Measurements from ENCODE around the gene PLB1.
A peak's percentile ranks its signal among the peaks of the same experiment; 100 is the strongest.

PLB1 gene

DNA sequence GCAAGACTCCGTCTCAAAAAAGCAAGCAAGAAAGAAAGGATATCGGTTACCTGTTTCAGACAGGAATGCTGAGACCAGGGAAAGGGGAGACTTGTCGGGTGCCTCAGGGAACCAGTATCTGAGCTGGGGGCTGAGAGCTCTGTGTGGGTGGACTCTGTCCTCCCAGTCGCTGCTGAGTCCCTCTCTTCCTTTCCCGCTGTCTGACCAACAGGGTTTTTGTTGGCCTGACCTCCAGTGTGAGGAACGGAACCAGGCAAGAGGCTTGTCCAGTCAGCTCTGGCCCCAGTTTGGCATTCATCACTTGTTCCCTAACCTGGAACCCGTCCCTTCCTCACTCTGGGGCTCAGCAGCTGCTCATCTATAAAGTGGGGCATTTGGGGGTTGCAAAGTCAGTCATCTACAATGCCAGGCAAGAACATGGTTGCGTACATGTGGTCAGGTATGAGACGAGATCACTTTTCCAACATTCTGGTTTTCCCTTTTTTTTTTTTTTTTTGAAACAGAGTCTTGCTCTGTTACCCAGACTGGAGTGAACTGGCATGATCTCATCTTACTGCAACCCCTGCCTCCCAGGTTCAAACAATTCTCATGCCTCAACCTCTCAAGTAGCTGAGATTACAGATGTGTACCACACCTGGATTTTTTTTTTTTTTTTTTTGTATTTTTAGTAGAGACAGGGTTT is 116.4 kb downstream of the PLB1 start:
- Mint-ChIP-seq H3K36me3 (no peaks in the 10 kb centered on the region), H3K4me3 (no peak overlapping the region), H3K27ac (no peak overlapping the region), H3K27me3 (peaks cover 5 to 11% of the 10 kb centered on the region in 2 donors), H3K4me1 (peaks cover 0 to 4% of the 10 kb centered on the region in 2 donors), H3K9me3 (no peaks in the 10 kb centered on the region)
- DNase-seq, result no peak
- no peak for ATAC-seq (replicated peaks)

DNA sequence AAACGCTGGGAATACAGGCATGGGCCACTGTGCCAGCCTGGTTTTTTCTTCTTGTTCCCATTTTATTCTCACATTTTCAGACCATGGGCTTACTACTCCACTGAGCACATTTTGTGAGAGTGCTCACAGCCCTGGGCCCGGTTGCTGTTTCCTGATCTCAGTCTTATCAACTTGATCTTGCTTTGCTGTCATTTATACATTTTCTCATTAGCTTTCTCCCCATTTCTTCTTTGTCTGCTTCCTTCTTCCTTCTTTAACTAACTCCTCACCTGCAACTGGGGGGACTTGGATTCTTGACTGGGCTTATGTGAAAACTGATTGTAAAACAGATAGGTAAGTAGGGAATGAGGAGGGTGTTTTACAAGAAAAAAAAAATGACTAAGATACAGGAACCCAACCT is 117.3 kb downstream of the PLB1 start:
- H3K27ac Mint-ChIP-seq, result no peak overlapping the region
- H3K4me1 Mint-ChIP-seq, result peaks cover 0 to 8% of the 10 kb centered on the region in 2 donors

DNA sequence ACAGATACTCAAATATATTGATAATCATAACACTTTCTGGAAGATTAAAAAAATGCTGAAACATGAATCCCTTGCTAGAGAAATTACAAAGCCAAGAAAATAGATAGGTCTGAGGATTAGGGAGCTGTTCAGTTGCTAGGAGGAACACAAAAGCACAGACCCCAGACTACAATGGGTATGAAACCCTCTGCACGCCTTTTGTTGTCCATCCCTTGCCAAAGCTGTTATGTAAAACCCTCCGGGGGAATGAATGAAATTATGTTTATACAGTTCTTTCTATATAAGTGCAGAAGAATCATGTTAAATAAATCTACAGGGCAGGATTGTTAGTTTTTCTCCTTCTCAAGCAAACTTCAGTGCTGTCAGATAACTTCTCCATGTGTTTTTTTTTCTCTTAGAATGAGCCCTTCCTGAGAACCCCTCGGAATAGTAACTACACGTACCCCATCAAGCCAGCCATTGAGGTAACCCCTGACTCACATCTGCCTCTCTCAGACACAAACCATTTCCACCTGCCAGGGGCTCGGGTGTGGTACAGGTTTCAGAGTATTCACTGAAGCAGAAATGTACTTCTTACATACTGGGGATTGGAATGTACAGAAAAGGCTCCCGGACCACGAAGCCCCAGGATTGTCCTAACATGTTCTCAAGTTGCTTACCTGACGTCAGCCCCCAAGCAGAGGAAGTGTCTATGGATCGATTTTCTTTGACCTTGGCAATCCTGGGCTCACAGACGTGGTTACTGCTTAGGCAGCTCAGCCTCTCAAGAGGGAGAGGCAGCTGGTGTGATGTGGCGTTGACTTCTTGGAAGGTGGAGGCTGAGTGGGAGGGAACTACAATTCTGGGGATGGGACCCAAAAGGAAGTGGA is 118.0 kb downstream of the PLB1 start:
- DNase-seq, result no peak
- no peak for ATAC-seq (replicated peaks)
- Mint-ChIP-seq H3K27ac (no peak overlapping the region), H3K36me3 (no peaks in the 10 kb centered on the region), H3K27me3 (peaks cover 5 to 16% of the 10 kb centered on the region in 2 donors), H3K4me3 (no peak overlapping the region), H3K4me1 (peaks cover 0 to 8% of the 10 kb centered on the region in 2 donors), H3K9me3 (no peaks in the 10 kb centered on the region)

More for the DNA sequence above, 117.3 kb downstream of the PLB1 start:
- Mint-ChIP-seq H3K27me3 (peaks cover 5 to 11% of the 10 kb centered on the region in 2 donors), H3K9me3 (no peaks in the 10 kb centered on the region), H3K36me3 (no peaks in the 10 kb centered on the region), H3K4me3 (no peak overlapping the region)
- DNase-seq (no peak), ATAC-seq (replicated peaks) (no peak)

DNA sequence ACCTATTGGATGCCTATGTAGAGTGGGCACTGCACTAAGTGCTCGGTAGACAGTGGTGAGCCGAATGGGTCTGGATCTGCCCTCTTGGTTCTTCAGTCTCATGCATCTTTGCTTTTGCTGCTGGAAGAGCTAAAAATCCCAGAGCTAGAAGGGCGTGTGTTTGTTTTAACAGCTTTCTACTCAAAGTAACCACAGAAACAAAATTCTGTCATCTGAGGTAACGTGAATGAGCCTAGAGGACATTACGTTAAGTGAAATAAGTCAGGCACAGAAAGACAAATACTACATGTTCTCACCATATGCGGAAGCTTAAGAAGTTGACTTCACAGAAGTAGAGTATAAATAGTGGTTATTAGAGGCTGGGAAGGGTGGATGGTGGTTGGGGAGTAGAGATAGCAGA is 119.8 kb downstream of the PLB1 start:
- H3K27ac Mint-ChIP-seq, result no peak overlapping the region
- no peaks in the 10 kb centered on the region for H3K9me3 Mint-ChIP-seq
- H3K4me3 Mint-ChIP-seq, result no peak overlapping the region
- no peaks in the 10 kb centered on the region for H3K36me3 Mint-ChIP-seq
- peaks cover 5 to 11% of the 10 kb centered on the region in 2 donors for H3K27me3 Mint-ChIP-seq
- H3K4me1 Mint-ChIP-seq, result peaks cover 8 to 13% of the 10 kb centered on the region in 2 donors
- DNase-seq, result no peak
- no peak for ATAC-seq (replicated peaks)

DNA sequence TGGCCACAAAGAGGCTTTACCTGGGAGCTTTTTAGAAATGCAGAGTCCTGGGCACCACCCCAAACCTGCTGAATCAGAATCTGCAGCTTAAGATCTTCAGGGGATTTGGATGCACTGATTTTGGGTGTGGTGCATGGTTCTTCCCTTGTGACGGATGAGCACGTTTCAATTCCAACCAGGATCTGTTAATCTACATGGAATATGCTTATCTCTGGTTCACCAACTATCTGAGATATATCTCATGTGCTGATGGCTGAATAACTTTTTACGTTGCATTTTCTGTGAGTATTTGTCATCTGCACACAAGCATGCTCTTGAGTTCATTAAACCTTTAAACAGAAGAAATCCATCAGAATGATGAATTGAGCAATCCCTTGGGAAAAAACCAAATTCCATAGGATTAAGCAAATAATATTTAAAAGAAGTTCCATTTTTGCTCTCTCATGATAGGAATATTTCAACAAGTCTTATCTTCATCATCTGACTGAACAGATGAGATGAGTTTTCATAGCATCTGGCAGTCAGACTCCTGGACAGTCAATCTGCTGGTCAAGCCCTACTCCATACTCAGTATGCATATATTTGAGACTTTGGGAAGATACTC is 120.6 kb downstream of the PLB1 start:
- H3K9me3 Mint-ChIP-seq, result no peaks in the 10 kb centered on the region
- peaks cover 16 to 20% of the 10 kb centered on the region in 2 donors for H3K4me1 Mint-ChIP-seq
- no peak overlapping the region for H3K4me3 Mint-ChIP-seq

DNA sequence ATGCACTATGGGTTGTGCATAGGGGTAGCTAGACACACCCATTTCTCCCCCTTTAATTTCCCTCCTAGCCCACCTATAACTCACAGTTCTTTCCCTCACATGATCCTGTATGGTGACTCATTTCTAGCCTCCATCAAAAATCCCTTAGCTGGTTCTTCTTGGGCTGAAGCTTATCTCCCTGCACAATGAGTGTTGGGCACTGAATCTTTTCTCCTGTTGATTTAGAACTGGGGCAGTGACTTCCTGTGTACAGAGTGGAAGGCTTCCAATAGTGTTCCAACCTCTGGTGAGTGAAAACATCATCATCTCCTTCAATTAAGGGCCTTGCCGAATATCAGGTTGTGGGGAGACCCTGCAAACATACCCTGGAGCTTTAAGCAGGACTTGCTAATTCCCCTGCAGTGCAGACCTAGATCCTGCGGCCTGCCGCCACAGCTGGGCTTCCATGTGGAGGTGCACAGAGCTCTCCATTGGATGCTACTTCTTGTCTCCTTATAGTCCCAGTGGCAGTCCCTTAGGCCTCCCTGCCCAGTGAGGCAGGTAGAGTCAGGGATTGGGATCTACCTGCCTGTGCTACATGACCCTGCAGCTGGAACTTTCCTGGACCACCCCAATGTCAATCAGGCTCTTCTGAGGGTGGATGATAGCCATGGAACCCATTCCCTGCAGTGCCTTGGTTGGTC is 121.8 kb downstream of the PLB1 start:
- Mint-ChIP-seq H3K36me3 (no peaks in the 10 kb centered on the region), H3K27me3 (peaks cover 0 to 5% of the 10 kb centered on the region in 2 donors), H3K27ac (no peak overlapping the region), H3K9me3 (no peaks in the 10 kb centered on the region), H3K4me3 (no peak overlapping the region), H3K4me1 (peaks cover 25 to 26% of the 10 kb centered on the region in 2 donors)
- DNase-seq (no peak), ATAC-seq (replicated peaks) (peak in 1 of 2 donors; percentile 17)

More for the DNA sequence above, 120.6 kb downstream of the PLB1 start:
- DNase-seq (no peak), ATAC-seq (replicated peaks) (no peak)
- H3K36me3 Mint-ChIP-seq, result no peaks in the 10 kb centered on the region
- no peak overlapping the region for H3K27ac Mint-ChIP-seq
- peaks cover under 1 to 7% of the 10 kb centered on the region in 2 donors for H3K27me3 Mint-ChIP-seq

DNA sequence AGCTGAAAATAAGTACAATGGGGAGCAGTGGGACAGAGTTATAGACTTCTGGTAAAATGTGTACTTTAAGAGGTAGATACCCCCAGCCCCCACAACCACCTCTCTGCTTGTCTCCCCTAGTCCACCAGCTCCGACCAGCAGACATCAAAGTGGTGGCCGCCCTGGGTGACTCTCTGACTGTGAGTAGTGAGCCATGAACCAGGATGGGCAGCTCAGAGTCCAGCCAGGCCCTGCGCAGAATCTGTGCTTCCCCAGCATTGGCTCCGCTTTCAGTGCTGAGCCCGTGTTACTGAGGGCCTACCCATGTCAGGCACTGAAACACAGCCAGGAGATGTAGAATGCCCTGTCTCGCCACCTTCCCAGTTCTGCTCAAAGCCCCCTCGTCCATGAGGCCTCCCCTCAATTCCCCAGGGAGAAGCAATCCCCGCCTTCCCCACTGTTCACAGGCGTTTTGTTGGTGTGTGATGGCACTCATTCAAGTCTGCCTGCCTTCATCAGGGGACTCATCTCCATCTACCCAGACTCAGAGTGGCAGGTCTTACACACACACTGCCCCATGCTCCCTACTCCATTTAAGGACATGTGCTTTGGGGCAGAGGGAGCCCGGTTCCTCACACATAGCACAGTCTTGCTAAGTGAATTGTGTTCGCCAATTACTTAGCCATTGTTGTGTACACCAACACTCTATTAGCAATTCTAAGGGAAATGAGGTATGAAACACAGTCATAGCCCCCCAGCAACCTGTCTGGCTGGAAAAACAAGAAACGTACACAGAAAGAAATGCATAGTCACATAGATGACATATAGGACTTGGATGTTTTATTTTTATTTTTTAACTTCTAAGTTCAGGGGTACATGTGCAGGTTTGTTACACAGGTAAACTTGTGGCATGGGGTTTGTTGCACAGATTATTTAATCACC is 122.6 kb downstream of the PLB1 start:
- no peak overlapping the region for H3K27ac Mint-ChIP-seq
- DNase-seq, result no peak
- H3K27me3 Mint-ChIP-seq, result peaks cover 0 to 5% of the 10 kb centered on the region in 2 donors
- H3K36me3 Mint-ChIP-seq, result no peaks in the 10 kb centered on the region
- H3K9me3 Mint-ChIP-seq, result no peaks in the 10 kb centered on the region
- peaks cover 30 to 34% of the 10 kb centered on the region in 2 donors for H3K4me1 Mint-ChIP-seq
- H3K4me3 Mint-ChIP-seq, result no peak overlapping the region
- no peak for ATAC-seq (replicated peaks)

DNA sequence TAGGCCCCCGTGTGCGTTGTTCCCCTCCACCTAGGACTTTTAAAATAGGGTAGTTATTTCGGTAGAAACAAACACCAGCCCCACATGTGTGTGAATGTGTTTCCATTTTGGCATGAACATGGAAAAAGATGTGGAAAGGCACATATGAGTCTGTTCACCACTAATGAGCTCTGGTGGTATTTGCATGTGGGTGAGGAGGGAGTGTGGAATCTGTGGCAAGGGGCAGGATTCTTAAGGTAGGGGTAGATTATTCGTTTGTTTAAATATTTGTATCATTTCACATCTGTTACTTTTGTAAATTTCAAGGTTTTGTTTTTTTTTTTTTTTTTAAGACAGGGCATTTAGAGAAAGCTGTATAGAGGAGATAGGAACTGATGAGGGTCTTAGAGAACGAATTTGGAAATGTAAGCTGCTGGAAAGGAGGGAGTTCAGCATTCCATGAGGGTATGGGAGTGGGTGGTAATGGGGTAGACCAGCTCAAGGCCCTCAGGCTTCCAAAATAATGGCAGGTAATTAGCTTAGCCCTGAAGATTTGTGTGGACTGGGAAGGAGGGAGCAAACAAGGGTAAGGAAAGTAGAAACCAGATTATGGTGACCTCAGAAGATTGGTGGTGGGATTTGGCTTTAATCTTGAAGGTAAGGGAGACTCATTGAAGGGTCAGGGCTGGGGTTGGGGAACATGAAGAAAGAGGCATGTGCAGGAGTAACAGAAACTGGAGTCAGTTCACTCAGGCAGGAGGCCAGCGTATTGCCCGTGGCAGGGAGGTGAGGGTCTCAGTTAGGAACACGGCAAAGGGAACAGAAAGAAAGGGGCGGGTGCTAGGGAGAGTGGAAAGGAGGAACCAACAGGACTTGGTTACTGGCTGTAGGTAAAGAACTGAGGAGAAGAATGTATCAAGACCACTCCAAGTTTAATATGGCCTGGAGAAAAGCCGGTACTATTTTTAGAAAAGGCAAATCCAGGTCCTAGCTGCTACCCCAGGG is 123.6 kb downstream of the PLB1 start:
- Mint-ChIP-seq H3K4me3 (no peak overlapping the region), H3K4me1 (peaks cover 35 to 44% of the 10 kb centered on the region in 2 donors)

DNA sequence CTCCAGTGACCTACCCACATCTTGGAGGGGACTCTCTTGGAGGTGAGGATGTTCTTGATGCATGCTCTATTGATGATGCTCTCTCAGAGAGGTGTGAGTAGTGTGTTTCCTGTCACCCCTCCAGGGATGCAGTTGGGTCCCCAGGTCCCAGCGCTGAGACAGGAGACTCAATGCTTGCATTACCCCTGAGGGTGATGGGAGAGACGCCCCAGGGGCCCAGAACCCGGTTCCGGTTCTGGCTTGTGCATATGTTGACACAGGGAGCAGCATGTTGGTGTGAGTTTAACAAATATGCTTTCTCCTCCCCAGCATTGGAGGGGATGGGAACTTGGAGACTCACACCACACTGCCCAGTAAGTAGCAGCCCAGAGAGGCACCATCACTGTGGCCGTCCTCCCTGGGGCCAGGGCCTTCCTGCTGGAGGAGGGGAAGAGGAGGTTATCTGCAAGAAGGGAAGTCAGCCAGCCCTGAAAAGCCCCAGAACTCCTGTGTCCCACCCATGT is 124.5 kb downstream of the PLB1 start:
- DNase-seq (no peak), ATAC-seq (replicated peaks) (no peak)
- Mint-ChIP-seq H3K27me3 (peaks cover 0 to 5% of the 10 kb centered on the region in 2 donors), H3K4me3 (no peak overlapping the region), H3K27ac (no peak overlapping the region), H3K36me3 (no peaks in the 10 kb centered on the region), H3K9me3 (peaks cover 0 to 2% of the 10 kb centered on the region in 2 donors), H3K4me1 (peaks cover 44 to 52% of the 10 kb centered on the region in 2 donors)

More for the DNA sequence above, 123.6 kb downstream of the PLB1 start:
- DNase-seq (no peak), ATAC-seq (replicated peaks) (no peak)
- peaks cover 0 to 2% of the 10 kb centered on the region in 2 donors for H3K9me3 Mint-ChIP-seq
- peaks cover 0 to 5% of the 10 kb centered on the region in 2 donors for H3K27me3 Mint-ChIP-seq
- H3K36me3 Mint-ChIP-seq, result no peaks in the 10 kb centered on the region
- peak overlapping the region; percentile 7 for H3K27ac Mint-ChIP-seq

DNA sequence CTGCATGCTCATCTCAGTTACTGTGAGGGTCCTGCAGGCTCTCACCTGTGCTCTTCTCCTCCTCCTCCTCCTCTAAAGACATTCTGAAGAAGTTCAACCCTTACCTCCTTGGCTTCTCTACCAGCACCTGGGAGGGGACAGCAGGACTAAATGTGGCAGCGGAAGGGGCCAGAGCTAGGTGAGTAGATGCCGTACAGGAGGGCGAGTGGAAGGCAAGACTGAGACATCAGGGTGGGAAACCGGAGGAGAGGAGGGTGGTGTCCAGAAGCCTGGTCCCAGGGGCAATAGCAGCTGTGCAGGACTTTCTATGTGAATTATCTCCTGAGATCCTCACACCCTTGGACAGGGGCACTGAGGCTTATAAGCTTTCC is 124.9 kb downstream of the PLB1 start:
- Mint-ChIP-seq H3K27ac (peak overlapping the region; percentile 52), H3K4me3 (no peak overlapping the region), H3K36me3 (no peaks in the 10 kb centered on the region), H3K27me3 (peaks cover 0 to 5% of the 10 kb centered on the region in 2 donors), H3K4me1 (peaks cover 47 to 57% of the 10 kb centered on the region in 2 donors), H3K9me3 (peaks cover 0 to 2% of the 10 kb centered on the region in 2 donors)
- no peak for ATAC-seq (replicated peaks)
- no peak for DNase-seq

DNA sequence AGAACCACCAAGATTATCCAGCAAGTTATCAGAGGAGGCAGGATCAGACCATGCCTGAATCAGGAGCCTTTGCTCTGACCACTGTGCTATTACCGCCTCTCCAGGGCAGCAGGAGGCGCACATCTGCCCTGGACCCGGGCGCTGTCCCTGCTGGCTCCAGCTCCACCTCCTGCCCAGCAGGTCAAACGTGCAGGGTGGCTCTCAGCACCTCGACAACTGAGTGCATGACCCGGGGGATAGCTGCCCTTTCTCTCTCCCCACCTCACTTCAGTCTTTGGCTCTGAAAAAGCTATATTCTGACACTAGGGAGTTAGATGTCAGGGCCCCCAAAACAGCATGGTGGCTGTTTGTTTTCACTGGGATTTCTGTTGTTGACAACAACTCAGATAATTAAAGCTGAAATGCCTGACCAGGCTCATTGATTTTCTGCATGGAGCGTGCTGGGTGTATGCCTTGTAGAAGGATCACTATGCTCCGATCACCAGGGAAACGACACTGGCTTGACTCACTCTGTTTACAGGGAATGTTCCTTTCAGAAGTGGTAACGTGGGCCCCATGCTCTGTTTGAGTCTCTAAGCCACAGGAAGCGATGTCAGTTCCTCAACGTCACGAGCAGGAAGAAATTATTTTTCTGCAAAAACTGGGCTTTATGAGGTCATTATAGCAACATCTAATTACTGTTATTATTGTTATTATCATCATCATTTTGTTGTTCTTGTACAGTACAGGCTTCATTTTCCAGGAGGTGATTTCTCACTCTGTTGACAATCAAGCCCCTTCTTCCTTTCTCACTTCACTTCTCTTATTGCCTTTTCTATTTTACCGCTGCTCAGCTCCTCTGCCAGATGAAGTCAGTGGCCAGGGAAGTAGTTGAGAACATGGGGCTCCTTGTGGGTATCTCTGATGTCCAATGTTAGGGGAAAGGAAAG is 125.6 kb downstream of the PLB1 start:
- ATAC-seq (replicated peaks) (peak in 1 of 2 donors; percentile 22), DNase-seq (peak; percentile 11)
- peaks cover 47 to 63% of the 10 kb centered on the region in 2 donors for H3K4me1 Mint-ChIP-seq
- H3K4me3 Mint-ChIP-seq, result peak overlapping the region; percentile 22 to 45
- peak overlapping the region; percentile 90 for H3K27ac Mint-ChIP-seq
- H3K27me3 Mint-ChIP-seq, result peaks cover 0 to 5% of the 10 kb centered on the region in 2 donors
- H3K9me3 Mint-ChIP-seq, result peaks cover 0 to 2% of the 10 kb centered on the region in 2 donors
- H3K36me3 Mint-ChIP-seq, result no peaks in the 10 kb centered on the region

Measured in stimulated activated naive B cell treated with anti-CD40 and anti-IgM and Interleukin-4, amounts not matched to agents 10 μg/mL and 1 μg/mL and 100 μg/mL, for 72 hours (primary cell).